Measurements from ENCODE around the gene PRSS38.

Gene PRSS38

GRCh38 chr1:227886993-227887696 lies 71.7 kb downstream of the PRSS38 start:
- peak in 2 of 5 donors; percentile 14 to 23 for DNase-seq

GRCh38 chr1:227887697-227888403 lies 72.4 kb downstream of the PRSS38 start:
- DNase-seq: peak in 2 of 5 donors; percentile 11 to 23

GRCh38 chr1:227888404-227889046 lies 73.0 kb downstream of the PRSS38 start:
- peak in 1 of 5 donors; percentile 10 for DNase-seq

GRCh38 chr1:227889047-227889862 lies 73.8 kb downstream of the PRSS38 start:
- peak in 1 of 5 donors; percentile 9 for DNase-seq

GRCh38 chr1:227889863-227890405 lies 74.5 kb downstream of the PRSS38 start:
- DNase-seq: peak in 1 of 5 donors; percentile 8

GRCh38 chr1:227890451-227891222 lies 75.2 kb downstream of the PRSS38 start:
- DNase-seq: no peak

GRCh38 chr1:227891223-227891954 lies 75.9 kb downstream of the PRSS38 start:
- DNase-seq: peak in 1 of 5 donors; percentile 6

GRCh38 chr1:227891955-227892488 lies 76.5 kb downstream of the PRSS38 start:
- no peak for DNase-seq

GRCh38 chr1:227892489-227893299 lies 77.2 kb downstream of the PRSS38 start:
- peak in 2 of 5 donors; percentile 2 to 6 for DNase-seq

GRCh38 chr1:227893300-227893948 lies 77.9 kb downstream of the PRSS38 start:
- peak in 1 of 5 donors; percentile 1 for DNase-seq

GRCh38 chr1:227893949-227894721 lies 78.7 kb downstream of the PRSS38 start:
- peak in 2 of 5 donors; percentile 3 to 6 for DNase-seq

- DNase-seq: peak in 2 of 5 donors; percentile 3 to 5
These were observed 79.5 kb downstream of the PRSS38 start for GRCh38 chr1:227894831-227895451.
